Large intestine (tissue), 3 donors: ENCODE data around the gene TMEM184A. TPM values are rescaled to one million over a fixed set of nuclear protein-coding genes. Genes with fewer than 3 reads are reported as not detected.

Source experiments
- DNase-seq, 2 donors: peaks; one replicate each; pipeline versions ENCODE4 v3.0.0 to v3.0.0-alpha.2; 2013
- H3K27ac ChIP-seq: one replicate; pipeline ENCODE4 v1.5.1; 2013; ENCODE audit warnings: low read length
- H3K27me3 ChIP-seq: 2 replicates; pipeline ENCODE4 v1.6.1; 2013; ENCODE audit warnings: low read length; ENCODE audit not compliant: control insufficient read depth, insufficient read depth
- H3K36me3 ChIP-seq: 2 replicates; pipeline ENCODE4 v1.6.1; 2013; ENCODE audit warnings: low read length; ENCODE audit not compliant: control insufficient read depth, insufficient read depth
- H3K4me1 ChIP-seq: one replicate; pipeline ENCODE4 v1.6.1; 2013; ENCODE audit warnings: low read length; ENCODE audit not compliant: control insufficient read depth, insufficient read depth
- H3K4me3 ChIP-seq: one replicate; pipeline ENCODE4 v1.5.1; 2013; ENCODE audit warnings: low read length
- H3K9me3 ChIP-seq: one replicate; pipeline ENCODE4 v1.6.1; 2013; ENCODE audit warnings: mild to moderate bottlenecking, low read depth, low read length, moderate library complexity; ENCODE audit not compliant: control insufficient read depth
- WGBS: methylation state at CpG from one replicate; pipeline ENCODE4 v1.1.5; 2013; ENCODE audit warnings: low lambda C conversion rate; ENCODE audit not compliant: insufficient coverage; 5-methylcytosine and 5-hydroxymethylcytosine counted together
- polyA plus RNA-seq: library from polyadenylated mRNA; unstranded; fragments of 120-200 nt; gene quantifications from one replicate; pipeline ENCODE4 v1.2.1, GENCODE V29; 2013

Gene TMEM184A
- polyA plus RNA-seq, 1 donor: 58.6 TPM

- H3K27ac ChIP-seq: no peak overlapping the region
- no CpG with 5 or more reads among the region's 16 CpGs for WGBS
Observed at GRCh38 chr7:1544896-1545416, 11.0 kb downstream of the TMEM184A start.

GRCh38 chr7:1544178-1544895 lies 11.7 kb downstream of the TMEM184A start:
- no peak overlapping the region for H3K27ac ChIP-seq
- DNase-seq: no peak
- H3K36me3 ChIP-seq: peaks cover 67% of the 10 kb centered on the region
- peaks cover 4% of the 10 kb centered on the region for H3K4me1 ChIP-seq
- peaks cover 8% of the 10 kb centered on the region for H3K9me3 ChIP-seq
- no CpG with 5 or more reads among the region's 41 CpGs for WGBS
- no peak overlapping the region for H3K4me3 ChIP-seq
- no peaks in the 10 kb centered on the region for H3K27me3 ChIP-seq

More at GRCh38 chr7:1544896-1545416, 11.0 kb downstream of the TMEM184A start:
- DNase-seq: no peak
- H3K9me3 ChIP-seq: peaks cover 5% of the 10 kb centered on the region
- no peak overlapping the region for H3K4me3 ChIP-seq
- H3K4me1 ChIP-seq: peaks cover 4% of the 10 kb centered on the region
- no peaks in the 10 kb centered on the region for H3K27me3 ChIP-seq
- H3K36me3 ChIP-seq: peaks cover 67% of the 10 kb centered on the region

GRCh38 chr7:1543826-1544177 lies 12.2 kb downstream of the TMEM184A start:
- Histone ChIP-seq H3K27ac (no peak overlapping the region), H3K27me3 (no peaks in the 10 kb centered on the region), H3K4me3 (no peak overlapping the region), H3K4me1 (peaks cover 4% of the 10 kb centered on the region), H3K9me3 (peaks cover 8% of the 10 kb centered on the region), H3K36me3 (peaks cover 67% of the 10 kb centered on the region)
- no CpG with 5 or more reads among the region's 6 CpGs for WGBS
- DNase-seq: no peak

GRCh38 chr7:1542841-1543747 lies 12.9 kb downstream of the TMEM184A start:
- no CpG with 5 or more reads among the region's 38 CpGs for WGBS
- no peak for DNase-seq
- Histone ChIP-seq H3K9me3 (peaks cover 8% of the 10 kb centered on the region), H3K27ac (no peak overlapping the region), H3K27me3 (no peaks in the 10 kb centered on the region), H3K4me1 (peaks cover 8% of the 10 kb centered on the region), H3K4me3 (no peak overlapping the region), H3K36me3 (peaks cover 59% of the 10 kb centered on the region)

GRCh38 chr7:1542329-1542728 lies 13.7 kb downstream of the TMEM184A start:
- Histone ChIP-seq H3K27me3 (no peaks in the 10 kb centered on the region), H3K36me3 (peaks cover 52% of the 10 kb centered on the region), H3K4me3 (no peak overlapping the region), H3K27ac (no peak overlapping the region), H3K4me1 (peaks cover 16% of the 10 kb centered on the region), H3K9me3 (peaks cover 14% of the 10 kb centered on the region)
- DNase-seq: no peak
- WGBS: no CpG with 5 or more reads among the region's 21 CpGs

- DNase-seq: no peak
- WGBS: no CpG with 5 or more reads among the region's 33 CpGs
- Histone ChIP-seq H3K27me3 (no peaks in the 10 kb centered on the region), H3K9me3 (peaks cover 17% of the 10 kb centered on the region), H3K36me3 (peaks cover 45% of the 10 kb centered on the region), H3K27ac (no peak overlapping the region), H3K4me3 (no peak overlapping the region), H3K4me1 (peaks cover 22% of the 10 kb centered on the region)
Observed at GRCh38 chr7:1541431-1542162, 14.4 kb downstream of the TMEM184A start.

- peaks cover 42% of the 10 kb centered on the region for H3K36me3 ChIP-seq
- H3K27ac ChIP-seq: no peak overlapping the region
- H3K27me3 ChIP-seq: no peaks in the 10 kb centered on the region
- peaks cover 17% of the 10 kb centered on the region for H3K9me3 ChIP-seq
- H3K4me1 ChIP-seq: peaks cover 27% of the 10 kb centered on the region
- H3K4me3 ChIP-seq: no peak overlapping the region
- DNase-seq: no peak
- WGBS: no CpG with 5 or more reads among the region's 31 CpGs
Observed at GRCh38 chr7:1540776-1541271, 15.2 kb downstream of the TMEM184A start.

- Histone ChIP-seq H3K27ac (no peak overlapping the region), H3K4me3 (no peak overlapping the region), H3K9me3 (peaks cover 17% of the 10 kb centered on the region), H3K36me3 (peaks cover 45% of the 10 kb centered on the region), H3K27me3 (no peaks in the 10 kb centered on the region), H3K4me1 (peaks cover 24% of the 10 kb centered on the region)
- DNase-seq: no peak
- WGBS: 100% methylated on average over 1 of the region's 73 CpGs
Observed at GRCh38 chr7:1539882-1540775, 15.9 kb downstream of the TMEM184A start.

- no CpG with 5 or more reads among the region's 36 CpGs for WGBS
- H3K4me1 ChIP-seq: peaks cover 24% of the 10 kb centered on the region
- no peaks in the 10 kb centered on the region for H3K27me3 ChIP-seq
- no peak for DNase-seq
- H3K9me3 ChIP-seq: peaks cover 17% of the 10 kb centered on the region
- H3K36me3 ChIP-seq: peaks cover 52% of the 10 kb centered on the region
- no peak overlapping the region for H3K4me3 ChIP-seq
- H3K27ac ChIP-seq: no peak overlapping the region
Observed at GRCh38 chr7:1539181-1539881, 16.7 kb downstream of the TMEM184A start.
